Uterus (tissue), 4 donors: ENCODE results near the gene HSPA1L. TPM values are rescaled to one million over a fixed set of nuclear protein-coding genes. Genes with fewer than 3 reads are reported as not detected.

Source experiments
- DNase-seq, 2 donors: peaks; one replicate each; pipeline ENCODE4 v3.0.0-alpha.2; 2019 to 2020
- H3K27ac ChIP-seq, 2 donors: fragments of 200-600 bp; sonication (generic); 1 replicate in 1 of 2; 2 replicates in 1 of 2; pipeline ENCODE4 v1.5.1; 2016 to 2018
- H3K27me3 ChIP-seq, 2 donors: fragments of 200-600 bp; sonication (generic); one replicate each; pipeline ENCODE4 v1.5.1; 2018 to 2019; ENCODE audit warnings: control low read depth in 1 of 2
- H3K36me3 ChIP-seq, 2 donors: fragments of 200-600 bp; sonication (generic); one replicate each; pipeline ENCODE4 v1.5.1; 2019; ENCODE audit warnings: control low read depth in 1 of 2
- H3K4me1 ChIP-seq, 2 donors: fragments of 200-600 bp; sonication (generic); one replicate each; pipeline ENCODE4 v1.5.1; 2018 to 2019; ENCODE audit warnings: control low read depth in 1 of 2
- H3K4me3 ChIP-seq, 2 donors: fragments of 200-600 bp; sonication (generic); 1 replicate in 1 of 2; 2 replicates in 1 of 2; pipeline ENCODE4 v1.5.1; 2018 to 2019; ENCODE audit warnings: mild to moderate bottlenecking in 1 of 2
- H3K9me3 ChIP-seq, 2 donors: fragments of 200-600 bp; sonication (generic); one replicate each; pipeline ENCODE4 v1.5.1; 2019; ENCODE audit warnings: control low read depth in 1 of 2
- CTCF ChIP-seq, 4 experiments: fragments of 200-600 bp in 2 of 4; fragments of 450-650 bp in 2 of 4; sonication (generic) in 2 of 4; IDR thresholded peaks; one replicate each; pipeline ENCODE4 v1.5.1; 2016 to 2019; ENCODE audit warnings: antibody characterized with exemption in 4 of 4, mild to moderate bottlenecking in 2 of 4, moderate library complexity in 1 of 4
- POLR2A ChIP-seq, 2 donors: fragments of 450-650 bp; IDR thresholded peaks; one replicate each; pipeline ENCODE4 v1.6.1; 2016; ENCODE audit warnings: antibody characterized with exemption in 2 of 2, mild to moderate bottlenecking in 1 of 2, moderate library complexity in 1 of 2
- intact Hi-C: fragments of 100-400 bp; cut with DNase I; formaldehyde crosslinking; loops from one replicate; pipeline ENCODE4 v1.15.1; 2023; ENCODE audit warnings: low total_unique reads
- total RNA-seq, 4 donors: library from RNA; depleted of rRNA in 3 of 4; stranded (reverse); fragments of >200 nt in 3 of 4; gene quantifications; one replicate each; pipeline versions ENCODE4 v1.1.0 to v1.2.4, GENCODE V29; 2014 to 2023
- donor health status: DM: yes; HTN: yes; CAD: no.

Gene HSPA1L
- total RNA-seq, 4 donors from 2014 or later = 0.59 to 4.6 (median 2.3) TPM

GRCh38 chr6:31775633-31776484 is 39.2 kb downstream of the HSPA1L start:
- H3K27ac ChIP-seq = peak overlapping the region; percentile 84 to 88
- H3K4me3 ChIP-seq = no peak overlapping the region
- no peak for DNase-seq
- intact Hi-C loops = no loop called here
- no peaks in the 10 kb centered on the region for H3K27me3 ChIP-seq
- H3K9me3 ChIP-seq = no peaks in the 10 kb centered on the region
- H3K4me1 ChIP-seq = peaks cover 5 to 8% of the 10 kb centered on the region in 2 donors
- H3K36me3 ChIP-seq = no peaks in the 10 kb centered on the region
- TF ChIP-seq CTCF (IDR thresholded peaks at IDR 0.05) (no peak), POLR2A (IDR thresholded peaks at IDR 0.05) (no peak)

GRCh38 chr6:31775184-31775583 is 39.9 kb downstream of the HSPA1L start:
- peaks cover 5 to 8% of the 10 kb centered on the region in 2 donors for H3K4me1 ChIP-seq
- TF ChIP-seq CTCF (IDR thresholded peaks at IDR 0.05) = no peak
- no peak for TF ChIP-seq POLR2A (IDR thresholded peaks at IDR 0.05)
- intact Hi-C loops = no loop called here
- H3K27ac ChIP-seq = peak overlapping the region in 1 of 2 donors; percentile 88
- no peak overlapping the region for H3K4me3 ChIP-seq
- DNase-seq = no peak
- no peaks in the 10 kb centered on the region for H3K36me3 ChIP-seq
- H3K9me3 ChIP-seq = no peaks in the 10 kb centered on the region
- H3K27me3 ChIP-seq = no peaks in the 10 kb centered on the region

GRCh38 chr6:31771992-31772358 is 43.1 kb downstream of the HSPA1L start:
- H3K4me1 ChIP-seq = peaks cover 3 to 6% of the 10 kb centered on the region in 2 donors
- intact Hi-C loops = no loop called here
- DNase-seq = no peak
- TF ChIP-seq CTCF (IDR thresholded peaks at IDR 0.05) = no peak
- TF ChIP-seq POLR2A (IDR thresholded peaks at IDR 0.05) = no peak
- no peaks in the 10 kb centered on the region for H3K36me3 ChIP-seq
- H3K27ac ChIP-seq = no peak overlapping the region
- no peaks in the 10 kb centered on the region for H3K27me3 ChIP-seq
- H3K9me3 ChIP-seq = no peaks in the 10 kb centered on the region
- H3K4me3 ChIP-seq = no peak overlapping the region

GRCh38 chr6:31770860-31771259 is 44.2 kb downstream of the HSPA1L start:
- Histone ChIP-seq H3K36me3 (no peaks in the 10 kb centered on the region), H3K4me3 (no peak overlapping the region), H3K4me1 (no peaks in the 10 kb centered on the region), H3K27me3 (no peaks in the 10 kb centered on the region), H3K9me3 (no peaks in the 10 kb centered on the region), H3K27ac (no peak overlapping the region)
- intact Hi-C loops = no loop called here
- TF ChIP-seq CTCF (IDR thresholded peaks at IDR 0.05) (no peak), POLR2A (IDR thresholded peaks at IDR 0.05) (no peak)
- DNase-seq = no peak

- H3K27ac ChIP-seq = no peak overlapping the region
- DNase-seq = peak in 1 of 2 donors; percentile 42
- no peaks in the 10 kb centered on the region for H3K9me3 ChIP-seq
- H3K27me3 ChIP-seq = no peaks in the 10 kb centered on the region
- no peaks in the 10 kb centered on the region for H3K36me3 ChIP-seq
- H3K4me3 ChIP-seq = no peak overlapping the region
- no peaks in the 10 kb centered on the region for H3K4me1 ChIP-seq
- intact Hi-C loops = no loop called here
- TF ChIP-seq CTCF (IDR thresholded peaks at IDR 0.05) (peak; percentile 20 to 56 (median 40)), POLR2A (IDR thresholded peaks at IDR 0.05) (no peak)
Observed at GRCh38 chr6:31769684-31770371, 45.3 kb downstream of the HSPA1L start.
